Renal pelvis (tissue), 12 donors: ENCODE data around the gene DIO2. TPM values are rescaled to one million over a fixed set of nuclear protein-coding genes. Genes with fewer than 3 reads are reported as not detected.

Source experiments
- DNase-seq: peaks from one replicate; pipeline ENCODE4 v3.0.0-alpha.2; 2013
- long read RNA-seq, 16 experiments: transcript quantifications; one replicate each; lab custom pipeline, GENCODE V29; 2026
- polyA plus RNA-seq, 3 donors: library from polyadenylated mRNA; unstranded; fragments of 120-200 nt; gene quantifications; one replicate each; pipeline ENCODE4 v1.2.1, GENCODE V29; 2013; ENCODE audit not compliant: insufficient read length in 3 of 3

The DIO2 gene
- under 1 TPM; 0.35 to 0.63 (median 0.52) TPM for polyA plus RNA-seq
- long read RNA-seq, donor 1: 0 reads
- long read RNA-seq, donor 2: 0 reads
- long read RNA-seq, donor 3: 0 reads
- long read RNA-seq, donor 4: 0 reads
- long read RNA-seq, donor 5: 0 reads
- long read RNA-seq, donor 6: 0 reads
- long read RNA-seq, donor 7: 0 reads
- long read RNA-seq, donor 8: 0 reads
- long read RNA-seq, donor 9: 0 reads
- long read RNA-seq, donor 10: 0 reads
- long read RNA-seq, donor 11: 0 reads
- long read RNA-seq, donor 12: 0 reads
- long read RNA-seq, donor 13: 0 reads
- long read RNA-seq, donor 14: 0 reads
- long read RNA-seq, donor 15: 0 reads
- long read RNA-seq, donor 16: 0 reads

GRCh38 chr14:80211153-80212022 is at the start of gene DIO2:
DIO2 (minus strand) TSS chr14:80211504; CDS start chr14:80211472, 32 bp downstream.
- no peak for DNase-seq

- peak; percentile 48 for DNase-seq
Observed at GRCh38 chr14:80260645-80261044, 49.3 kb upstream of the DIO2 start.

- DNase-seq: no peak
Observed at GRCh38 chr14:80239631-80240030, 28.3 kb upstream of the DIO2 start.

- no peak for DNase-seq
Observed at GRCh38 chr14:80237143-80237542, 25.8 kb upstream of the DIO2 start.

- no peak for DNase-seq
Observed at GRCh38 chr14:80233470-80234089, 22.3 kb upstream of the DIO2 start.

- no peak for DNase-seq
Observed at GRCh38 chr14:80231702-80232101, 20.4 kb upstream of the DIO2 start.

GRCh38 chr14:80223696-80224465 is 12.6 kb upstream of the DIO2 start:
- DNase-seq: no peak

GRCh38 chr14:80216818-80217217 is 5.5 kb upstream of the DIO2 start:
- no peak for DNase-seq

DNA sequence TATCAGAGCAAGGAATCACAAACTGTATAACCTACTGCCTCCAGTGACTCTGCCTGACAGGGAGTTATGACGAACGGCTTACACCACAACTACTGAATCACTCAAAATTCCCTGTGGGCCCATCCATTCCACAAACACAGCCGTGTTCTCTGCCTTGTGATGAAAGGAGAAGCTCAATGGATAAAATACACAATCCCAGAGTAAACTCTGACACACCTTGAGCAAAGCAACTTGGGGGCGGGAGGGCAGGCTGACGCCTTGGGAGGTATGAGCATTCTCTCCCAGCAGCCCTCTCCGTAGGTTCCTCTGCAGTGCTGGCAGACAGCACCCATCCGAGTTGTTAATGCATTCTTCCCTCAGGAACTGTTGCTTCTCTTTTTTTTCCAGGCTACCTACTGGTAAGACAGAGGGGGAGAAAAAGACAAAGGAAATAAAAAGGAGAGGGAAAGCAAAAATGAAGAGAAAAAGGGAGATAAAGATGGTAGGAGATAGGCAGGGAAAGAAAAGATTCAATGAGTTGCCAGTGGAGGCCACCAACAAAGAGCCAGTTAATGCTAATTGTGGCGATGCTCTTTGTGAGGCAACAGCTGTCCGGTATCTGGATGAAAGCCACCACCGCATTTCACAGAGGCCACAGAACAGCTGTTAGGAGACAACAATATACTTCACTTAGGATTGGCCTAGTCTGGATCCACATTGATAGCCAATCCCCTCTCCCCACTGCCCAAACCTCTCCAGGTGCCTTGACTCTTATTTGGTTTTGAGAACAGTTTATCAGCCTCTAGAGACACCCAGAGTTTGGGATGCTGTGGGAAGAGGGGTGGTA is 4.7 kb upstream of the DIO2 start:
- DNase-seq: peak; percentile 16

DNA sequence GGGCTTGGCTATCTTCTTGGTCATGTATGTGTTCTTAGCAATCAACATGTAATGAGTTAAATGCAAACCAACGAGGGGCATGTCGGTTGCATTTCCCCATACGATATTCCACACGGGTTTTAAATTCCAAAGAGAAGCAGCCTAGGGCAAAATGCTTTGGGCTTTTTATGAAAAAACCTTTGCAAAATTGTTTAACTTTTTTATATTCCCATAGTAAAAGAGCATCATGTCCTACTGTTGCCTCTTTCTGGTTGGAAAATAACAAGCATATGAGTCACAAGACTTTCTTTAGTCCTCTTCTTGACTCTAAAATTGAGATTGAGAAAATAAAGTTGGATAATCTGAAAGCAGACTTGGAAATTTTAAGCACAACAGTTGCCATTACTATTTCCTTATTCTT is 3.8 kb upstream of the DIO2 start:
- DNase-seq: no peak

- no peak for DNase-seq
Observed at GRCh38 chr14:80213602-80214001, 2.3 kb upstream of the DIO2 start.

DNA sequence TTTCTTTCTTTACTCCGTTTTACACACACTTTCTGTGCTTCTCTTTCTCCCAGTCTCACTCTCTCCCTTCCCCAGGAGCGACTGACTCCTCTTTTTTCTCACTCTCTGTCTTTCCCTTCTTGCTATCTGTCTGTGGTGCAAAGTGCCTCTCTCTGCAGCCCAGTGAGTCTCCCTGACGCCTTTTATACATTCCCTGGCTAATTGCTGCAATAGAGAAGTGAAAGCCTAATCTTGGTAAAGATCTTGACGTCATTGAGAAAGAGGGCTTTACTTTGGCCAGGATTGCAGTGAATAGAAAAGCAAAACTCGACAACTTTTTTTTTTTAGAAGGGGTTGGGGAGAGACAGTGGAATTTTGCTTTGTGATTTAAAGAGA is 706 bp upstream of the DIO2 start:
- peak; percentile 15 for DNase-seq

DNA sequence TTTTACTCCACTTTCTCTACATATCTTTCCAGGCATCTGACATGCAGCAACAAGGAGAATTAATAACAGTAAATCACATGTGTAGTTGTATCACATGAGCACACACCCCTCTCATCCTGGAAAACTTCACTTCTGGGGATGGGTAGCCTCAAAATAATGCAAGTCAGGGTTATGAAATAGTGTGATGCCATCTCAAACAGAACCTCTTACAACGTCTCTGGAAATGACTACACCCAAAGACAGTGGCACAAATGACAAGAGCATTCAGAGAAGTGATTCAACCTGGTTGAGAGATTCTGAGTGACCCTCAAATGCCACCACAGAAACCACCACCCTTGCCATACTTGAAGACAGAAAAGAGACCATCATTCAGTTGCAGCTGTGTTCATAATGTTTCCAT is 2.8 kb downstream of the DIO2 start:
- DNase-seq: no peak

DNA sequence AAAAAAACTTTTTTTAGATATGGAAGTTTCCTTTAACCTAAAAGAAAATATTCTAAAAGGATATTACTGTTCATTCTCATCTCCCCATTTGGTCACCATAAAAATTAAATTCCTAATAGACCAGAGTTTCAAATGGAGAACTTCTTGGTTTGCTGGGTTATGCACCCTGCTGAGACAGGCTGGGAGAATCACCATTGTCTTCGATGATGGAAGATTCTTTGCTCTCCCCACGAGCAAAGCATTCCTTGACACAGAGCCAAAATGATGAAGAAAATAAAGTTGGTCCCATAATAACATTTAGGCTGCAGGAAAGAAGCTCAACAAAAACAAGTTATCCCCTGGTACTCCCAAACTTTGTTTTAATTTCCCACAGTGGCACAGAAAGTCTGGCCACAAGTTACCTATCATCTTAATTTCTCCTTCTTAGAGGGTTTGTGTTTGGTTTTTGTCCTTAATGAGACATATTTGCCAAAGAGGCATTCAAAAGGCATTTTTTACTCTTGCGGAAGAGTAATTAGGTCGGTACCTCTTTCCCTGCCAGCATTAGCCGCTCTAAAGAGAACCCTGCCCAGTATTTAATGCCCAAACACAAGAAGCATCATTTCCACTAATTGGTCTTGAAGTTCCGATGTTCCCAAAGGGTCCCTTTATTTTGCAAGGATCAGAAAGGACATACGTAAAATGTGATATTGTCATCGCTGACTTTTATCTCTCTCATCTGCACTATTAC is 4.8 kb downstream of the DIO2 start:
- DNase-seq: no peak

- no peak for DNase-seq
Observed at GRCh38 chr14:80202888-80203562, 8.3 kb downstream of the DIO2 start.

DNA sequence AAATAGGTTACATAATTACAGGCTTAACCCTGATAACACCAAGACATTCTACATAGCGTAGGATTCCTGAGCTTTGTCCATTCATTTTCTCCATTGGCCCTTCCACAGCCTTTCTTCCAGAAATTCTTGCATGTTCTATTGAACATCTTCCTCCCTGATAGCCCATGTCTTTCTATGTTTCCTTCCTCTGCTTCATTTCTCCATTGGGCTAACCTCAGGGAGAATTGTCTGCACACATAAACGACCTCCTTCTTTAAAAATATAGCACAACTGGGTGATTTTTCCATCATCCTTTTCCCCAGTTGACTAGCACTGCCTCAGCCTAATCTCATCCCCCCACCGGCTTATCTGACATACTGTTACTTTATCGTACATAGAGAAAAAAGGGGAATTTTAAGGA is 11.2 kb downstream of the DIO2 start:
- DNase-seq: no peak

DNA sequence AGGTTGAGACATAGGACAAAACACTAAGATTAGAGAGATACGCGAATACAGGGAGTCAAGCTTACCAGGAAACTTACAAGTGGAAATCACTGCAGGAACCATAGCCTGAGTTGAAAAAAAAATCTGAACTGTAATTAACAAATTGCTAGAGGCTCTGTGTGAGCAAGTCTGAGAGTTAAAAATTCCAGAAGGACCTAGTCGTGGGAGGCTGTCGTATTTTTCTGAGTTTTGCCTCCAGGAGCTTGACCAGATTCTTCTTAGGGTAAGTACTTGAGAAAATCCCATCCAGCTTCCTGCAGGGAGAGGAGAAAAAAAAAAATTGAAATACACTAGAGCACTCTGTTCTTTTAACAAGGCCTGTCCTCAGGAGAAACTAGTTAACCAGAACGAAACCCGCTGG is 22.7 kb downstream of the DIO2 start:
- no peak for DNase-seq

DNA sequence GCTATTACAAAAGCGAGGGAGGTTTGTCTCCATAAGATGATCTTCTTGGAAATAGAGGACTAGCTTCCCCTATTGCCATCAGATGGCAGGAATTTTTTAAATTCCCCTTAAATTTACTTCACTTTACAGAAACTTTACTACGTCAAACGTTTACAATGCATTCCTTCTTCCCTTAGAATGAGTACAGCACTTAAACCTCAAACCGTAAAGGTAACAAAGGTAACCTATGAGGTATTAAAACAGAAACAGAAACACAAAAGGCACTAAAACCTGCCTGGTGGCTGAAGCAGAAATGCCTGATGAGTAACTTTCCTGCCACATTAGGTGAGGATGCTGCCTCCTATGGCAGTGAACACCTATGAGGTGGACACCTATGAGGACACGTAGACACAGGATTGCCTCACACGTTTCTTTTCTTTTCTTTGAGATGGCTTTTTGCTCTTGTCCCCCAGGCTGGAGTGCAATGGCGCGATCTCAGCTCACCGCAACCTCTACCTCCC is 25.0 kb downstream of the DIO2 start:
- no peak for DNase-seq

DNA sequence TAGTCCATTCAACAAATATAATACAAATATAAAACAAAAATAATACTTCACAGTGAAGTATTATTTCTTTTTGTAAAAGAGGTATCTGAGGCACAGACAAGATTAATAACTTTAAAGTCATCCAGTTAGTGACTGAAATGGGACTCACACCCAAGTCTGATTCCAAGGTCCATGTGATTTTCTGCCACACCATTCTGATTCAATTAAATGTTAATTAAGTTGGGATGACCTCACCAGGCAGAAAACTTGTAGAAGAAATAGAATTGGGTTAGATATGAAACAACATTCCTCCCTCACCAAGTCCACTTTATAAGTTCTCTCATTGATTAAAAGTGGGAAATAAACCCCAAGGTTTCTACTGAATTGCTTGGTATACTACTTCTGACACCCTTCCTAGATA is 34.4 kb downstream of the DIO2 start:
- DNase-seq: no peak
